Measurements from ENCODE around the gene AMH. TPM values are rescaled to one million over a fixed set of nuclear protein-coding genes. Genes with fewer than 3 reads are reported as not detected.

AMH gene
- polyA plus RNA-seq, 1 of the 3 experiments (the other 2 are of a cell fraction), result 18.1 TPM

DNA sequence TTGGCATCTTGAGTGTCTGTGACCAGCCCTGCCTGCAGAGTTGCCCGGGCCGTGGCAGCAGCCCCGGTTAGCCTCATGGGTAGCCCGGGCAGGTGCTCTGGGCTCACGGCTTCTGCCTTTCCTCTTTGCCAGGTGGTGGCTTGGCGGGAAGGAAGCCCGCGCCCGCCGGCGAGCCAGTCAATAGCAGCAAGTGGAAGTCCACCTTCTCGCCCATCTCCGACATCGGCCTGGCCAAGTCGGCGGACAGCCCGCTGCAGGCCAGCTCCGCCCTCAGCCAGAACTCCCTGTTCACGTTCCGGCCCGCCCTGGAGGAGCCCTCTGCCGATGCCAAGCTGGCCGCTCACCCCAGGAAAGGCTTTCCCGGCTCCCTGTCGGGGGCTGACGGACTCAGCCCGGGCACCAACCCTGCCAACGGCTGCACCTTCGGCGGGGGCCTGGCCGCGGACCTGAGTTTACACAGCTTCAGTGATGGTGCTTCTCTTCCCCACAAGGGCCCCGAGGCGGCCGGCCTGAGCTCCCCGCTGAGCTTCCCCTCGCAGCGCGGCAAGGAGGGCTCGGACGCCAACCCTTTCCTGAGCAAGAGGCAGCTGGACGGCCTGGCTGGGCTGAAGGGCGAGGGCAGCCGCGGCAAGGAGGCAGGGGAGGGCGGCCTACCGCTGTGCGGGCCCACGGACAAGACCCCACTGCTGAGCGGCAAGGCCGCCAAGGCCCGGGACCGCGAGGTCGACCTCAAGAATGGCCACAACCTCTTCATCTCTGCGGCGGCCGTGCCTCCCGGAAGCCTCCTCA lies 22.9 kb upstream of the AMH start:
- H3K9ac ChIP-seq, result no peak overlapping the region
- no peak for DNase-seq
- ChIA-PET CTCF (interaction anchor here (0.8 to 1.8 kb wide), 5 partner anchors 11 to 90 kb away, joined by 3 to 6 read pairs (median 3); no protein-coding TSS in a partner anchor), POLR2A (no interaction called here)
- no peaks in the 10 kb centered on the region for H3K9me2 ChIP-seq
- H3K9me3 ChIP-seq, result no peaks in the 10 kb centered on the region
- H3K36me3 ChIP-seq (replicated peaks in 1 of 2; ENCODE audit: control insufficient read depth in 1 of 2, insufficient read depth in 2 of 2, low read length in 1 of 2), result peaks cover 7 to 64% of the 10 kb centered on the region in 2 experiments
- TF ChIP-seq EZH2phosphoT487 (IDR thresholded peaks at IDR 0.05; ENCODE audit: borderline replicate concordance, low read depth) (no peak), RFX5 (IDR thresholded peaks at IDR 0.05; ENCODE audit: low read length) (no peak), NFIC (IDR thresholded peaks at IDR 0.05; ENCODE audit: borderline replicate concordance) (no peak), FOXJ3 (CRISPR knock-in tag; IDR thresholded peaks at IDR 0.05) (no peak), ELF1 (IDR thresholded peaks at IDR 0.05) (no peak), SMC3 (IDR thresholded peaks at IDR 0.05; ENCODE audit: low read depth, low read length) (no peak), GABPA (IDR thresholded peaks at IDR 0.05; ENCODE audit: low read depth) (no peak), RAD21 (IDR thresholded peaks at IDR 0.05; ENCODE audit: low read length) (no peak), TEAD4 (IDR thresholded peaks at IDR 0.05; ENCODE audit: borderline replicate concordance, insufficient read depth) (no peak), YY1 (IDR thresholded peaks at IDR 0.05; ENCODE audit: low read depth) (no peak), POLR2AphosphoS5 (IDR thresholded peaks at IDR 0.05; ENCODE audit: low read depth, low read length) (no peak), FOXM1 (IDR thresholded peaks at IDR 0.05; ENCODE audit: low read depth) (no peak), CHD2 (IDR thresholded peaks at IDR 0.05; ENCODE audit: low read length, partially characterized antibody) (no peak), NRF1 (IDR thresholded peaks at IDR 0.05; ENCODE audit: low read depth, low read length) (no peak), SIN3A (IDR thresholded peaks at IDR 0.05; ENCODE audit: borderline replicate concordance, low read depth, low read length) (no peak), MEF2A (IDR thresholded peaks at IDR 0.05; ENCODE audit: borderline replicate concordance, low read depth) (no peak), GATA2 (CRISPR knock-in tag; IDR thresholded peaks at IDR 0.05) (no peak)
- TF ChIP-seq, protein P1, sequence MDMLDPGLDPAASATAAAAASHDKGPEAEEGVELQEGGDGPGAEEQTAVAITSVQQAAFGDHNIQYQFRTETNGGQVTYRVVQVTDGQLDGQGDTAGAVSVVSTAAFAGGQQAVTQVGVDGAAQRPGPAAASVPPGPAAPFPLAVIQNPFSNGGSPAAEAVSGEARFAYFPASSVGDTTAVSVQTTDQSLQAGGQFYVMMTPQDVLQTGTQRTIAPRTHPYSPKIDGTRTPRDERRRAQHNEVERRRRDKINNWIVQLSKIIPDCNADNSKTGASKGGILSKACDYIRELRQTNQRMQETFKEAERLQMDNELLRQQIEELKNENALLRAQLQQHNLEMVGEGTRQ (IDR thresholded peaks at IDR 0.05; ENCODE audit: borderline replicate concordance, low read depth, low read length), result no peak
- TF ChIP-seq, protein P2, sequence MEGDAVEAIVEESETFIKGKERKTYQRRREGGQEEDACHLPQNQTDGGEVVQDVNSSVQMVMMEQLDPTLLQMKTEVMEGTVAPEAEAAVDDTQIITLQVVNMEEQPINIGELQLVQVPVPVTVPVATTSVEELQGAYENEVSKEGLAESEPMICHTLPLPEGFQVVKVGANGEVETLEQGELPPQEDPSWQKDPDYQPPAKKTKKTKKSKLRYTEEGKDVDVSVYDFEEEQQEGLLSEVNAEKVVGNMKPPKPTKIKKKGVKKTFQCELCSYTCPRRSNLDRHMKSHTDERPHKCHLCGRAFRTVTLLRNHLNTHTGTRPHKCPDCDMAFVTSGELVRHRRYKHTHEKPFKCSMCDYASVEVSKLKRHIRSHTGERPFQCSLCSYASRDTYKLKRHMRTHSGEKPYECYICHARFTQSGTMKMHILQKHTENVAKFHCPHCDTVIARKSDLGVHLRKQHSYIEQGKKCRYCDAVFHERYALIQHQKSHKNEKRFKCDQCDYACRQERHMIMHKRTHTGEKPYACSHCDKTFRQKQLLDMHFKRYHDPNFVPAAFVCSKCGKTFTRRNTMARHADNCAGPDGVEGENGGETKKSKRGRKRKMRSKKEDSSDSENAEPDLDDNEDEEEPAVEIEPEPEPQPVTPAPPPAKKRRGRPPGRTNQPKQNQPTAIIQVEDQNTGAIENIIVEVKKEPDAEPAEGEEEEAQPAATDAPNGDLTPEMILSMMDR (IDR thresholded peaks at IDR 0.05), result no peak
- no peak overlapping the region for H3K4me3 ChIP-seq (ENCODE audit: low read depth in 2 of 2, low read length in 1 of 2)
- H3K27ac ChIP-seq (ENCODE audit: low read depth in 2 of 2, low read length in 1 of 2), result no peak overlapping the region
- WGBS (ENCODE audit: low lambda C conversion rate), result 89% methylated on average over 12 of the region's 59 CpGs
- H3K27me3 ChIP-seq (ENCODE audit: insufficient read depth), result no peaks in the 10 kb centered on the region
- no peak overlapping the region for H2AFZ ChIP-seq (ENCODE audit: low read depth)
- no peak overlapping the region for H3K4me2 ChIP-seq
- H3K79me2 ChIP-seq (ENCODE audit: insufficient read depth), result no peaks in the 10 kb centered on the region
- peaks cover 0 to 8% of the 10 kb centered on the region in 2 experiments; a peak in 1 of 4 replicates for H3K4me1 ChIP-seq (ENCODE audit: control insufficient read depth in 1 of 2, insufficient read depth in 2 of 2, low read depth in 1 of 2, low read length in 1 of 2)
- H3F3A ChIP-seq (replicated peaks; ENCODE audit: insufficient read depth), result peaks cover 16% of the 10 kb centered on the region
- H4K20me1 ChIP-seq (ENCODE audit: insufficient read depth), result no peaks in the 10 kb centered on the region
